ENCODE measurements around the gene NIF3L1. TPM values are rescaled to one million over a fixed set of nuclear protein-coding genes. Genes with fewer than 3 reads are reported as not detected.

The NIF3L1 gene
- total RNA-seq, 1 donor from 2014 or later = 32.3 TPM

DNA sequence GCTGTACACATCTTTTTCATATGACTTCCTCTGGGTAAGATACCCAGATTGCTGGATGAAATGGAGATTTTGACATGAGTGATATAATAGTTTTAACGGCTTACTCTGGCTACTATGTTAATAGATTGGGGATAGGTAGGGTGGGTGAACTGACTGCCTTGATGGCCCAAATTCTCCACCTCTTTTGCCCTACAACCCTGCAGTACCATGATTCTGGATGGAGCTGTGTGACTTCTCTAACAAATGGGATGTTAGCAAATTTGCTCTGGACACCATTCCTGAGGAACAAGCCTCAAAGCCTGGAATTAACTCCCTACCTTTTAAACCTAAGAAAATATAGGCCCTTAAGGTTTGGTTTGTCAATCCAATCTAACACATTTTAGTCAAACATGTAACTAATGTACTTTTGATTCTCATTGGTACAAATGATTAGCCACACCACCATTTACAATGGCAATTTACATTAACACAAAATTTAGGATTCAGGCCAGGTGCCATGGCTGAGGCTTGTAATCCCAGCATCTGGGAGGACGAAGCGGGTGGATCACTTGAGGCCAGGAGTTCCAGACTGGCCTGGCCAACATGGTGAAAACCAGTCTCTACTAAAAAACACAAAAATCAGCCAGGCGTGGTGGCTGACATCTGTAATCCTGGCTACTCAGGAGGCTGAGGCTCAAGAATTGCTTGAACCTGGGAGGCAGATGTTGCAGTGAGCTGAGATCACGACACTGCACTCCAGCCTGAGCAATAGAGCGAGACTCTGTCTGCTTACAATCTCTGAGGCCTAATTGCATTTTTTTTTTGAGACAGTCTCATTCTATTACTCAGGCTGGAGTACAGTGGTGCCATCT is 37.5 kb upstream of the NIF3L1 start:
- Mint-ChIP-seq H3K4me1 (no peaks in the 10 kb centered on the region), H3K9me3 (no peaks in the 10 kb centered on the region), H3K27ac (no peak overlapping the region), H3K27me3 (no peaks in the 10 kb centered on the region), H3K36me3 (ENCODE audit: low read depth) (peaks cover 56% of the 10 kb centered on the region), H3K4me3 (no peak overlapping the region)
- DNase-seq (no peak), ATAC-seq (ENCODE audit: low read depth) (no peak)
- TF ChIP-seq, protein P1, sequence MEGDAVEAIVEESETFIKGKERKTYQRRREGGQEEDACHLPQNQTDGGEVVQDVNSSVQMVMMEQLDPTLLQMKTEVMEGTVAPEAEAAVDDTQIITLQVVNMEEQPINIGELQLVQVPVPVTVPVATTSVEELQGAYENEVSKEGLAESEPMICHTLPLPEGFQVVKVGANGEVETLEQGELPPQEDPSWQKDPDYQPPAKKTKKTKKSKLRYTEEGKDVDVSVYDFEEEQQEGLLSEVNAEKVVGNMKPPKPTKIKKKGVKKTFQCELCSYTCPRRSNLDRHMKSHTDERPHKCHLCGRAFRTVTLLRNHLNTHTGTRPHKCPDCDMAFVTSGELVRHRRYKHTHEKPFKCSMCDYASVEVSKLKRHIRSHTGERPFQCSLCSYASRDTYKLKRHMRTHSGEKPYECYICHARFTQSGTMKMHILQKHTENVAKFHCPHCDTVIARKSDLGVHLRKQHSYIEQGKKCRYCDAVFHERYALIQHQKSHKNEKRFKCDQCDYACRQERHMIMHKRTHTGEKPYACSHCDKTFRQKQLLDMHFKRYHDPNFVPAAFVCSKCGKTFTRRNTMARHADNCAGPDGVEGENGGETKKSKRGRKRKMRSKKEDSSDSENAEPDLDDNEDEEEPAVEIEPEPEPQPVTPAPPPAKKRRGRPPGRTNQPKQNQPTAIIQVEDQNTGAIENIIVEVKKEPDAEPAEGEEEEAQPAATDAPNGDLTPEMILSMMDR (IDR thresholded peaks at IDR 0.05) = no peak
- intact Hi-C loops (cut with micrococcal nuclease) = no loop called here
- CTCF ChIA-PET = no interaction called here
- POLR2A ChIA-PET = interaction anchor here (1.0 to 1.1 kb wide), 2 partner anchors 40 to 328 kb away, joined by 3 to 4 read pairs; partner anchors contain the start of gene BZW1

- CTCF ChIA-PET = no interaction called here
- Mint-ChIP-seq H3K9me3 (no peaks in the 10 kb centered on the region), H3K27me3 (no peaks in the 10 kb centered on the region), H3K4me3 (no peak overlapping the region), H3K27ac (no peak overlapping the region), H3K36me3 (ENCODE audit: low read depth) (peaks cover 65% of the 10 kb centered on the region), H3K4me1 (peaks cover 3% of the 10 kb centered on the region)
- DNase-seq (no peak), ATAC-seq (ENCODE audit: low read depth) (no peak)
- TF ChIP-seq, protein P1 (IDR thresholded peaks at IDR 0.05) = no peak
- POLR2A ChIA-PET = interaction anchor here (0.7 to 2.0 kb wide), 2 partner anchors 11 to 599 kb away, joined by 3 to 27 read pairs; partner anchors contain the start of genes CLK1, STRADB and TRAK2
- intact Hi-C loops (cut with micrococcal nuclease) = no loop called here
These were observed 36.6 kb upstream of the NIF3L1 start for GRCh38 chr2:200852605-200853004.

- Mint-ChIP-seq H3K27me3 (no peaks in the 10 kb centered on the region), H3K36me3 (ENCODE audit: low read depth) (peaks cover 87% of the 10 kb centered on the region), H3K4me3 (no peak overlapping the region), H3K27ac (no peak overlapping the region), H3K4me1 (peaks cover 42% of the 10 kb centered on the region), H3K9me3 (no peaks in the 10 kb centered on the region)
- intact Hi-C loops (cut with micrococcal nuclease) = no loop called here
- TF ChIP-seq, protein P1 (IDR thresholded peaks at IDR 0.05) = no peak
- ChIA-PET CTCF (no interaction called here), POLR2A (no interaction called here)
- ATAC-seq (ENCODE audit: low read depth) (no peak), DNase-seq (no peak)
These were observed 32.4 kb upstream of the NIF3L1 start for GRCh38 chr2:200856806-200857205.

GRCh38 chr2:200860092-200860795 is 28.9 kb upstream of the NIF3L1 start:
- TF ChIP-seq, protein P1 (IDR thresholded peaks at IDR 0.05) = no peak
- intact Hi-C loops (cut with micrococcal nuclease) = loop anchor here (5.0 to 10.0 kb wide), 5 partner anchors 333 to 1407 kb away; partner anchors contain the start of genes ALS2, C2orf69, NOP58 and SGO2
- H3K4me1 Mint-ChIP-seq = peaks cover 56% of the 10 kb centered on the region
- DNase-seq (no peak), ATAC-seq (ENCODE audit: low read depth) (no peak)
- peaks cover 84% of the 10 kb centered on the region for H3K36me3 Mint-ChIP-seq (ENCODE audit: low read depth)
- no peaks in the 10 kb centered on the region for H3K9me3 Mint-ChIP-seq
- CTCF ChIA-PET = interaction anchor here (0.6 kb wide), 1 partner anchor 31 kb away, joined by 3 read pairs; no protein-coding TSS in a partner anchor
- peak overlapping the region; percentile 56 for H3K27ac Mint-ChIP-seq
- POLR2A ChIA-PET = interaction anchor here (1.0 to 1.4 kb wide), 3 partner anchors 10 to 32 kb away, joined by 3 read pairs; partner anchors contain the start of genes NIF3L1 and PPIL3
- no peaks in the 10 kb centered on the region for H3K27me3 Mint-ChIP-seq
- H3K4me3 Mint-ChIP-seq = peak overlapping the region; percentile 65
